WTC11 (cell line): ENCODE data around the gene ZSCAN20. TPM values are rescaled to one million over a fixed set of nuclear protein-coding genes. Genes with fewer than 3 reads are reported as not detected.

Experiments
- ATAC-seq: fragments of 200-7000 bp; cut with Tn5 transposase; 2 replicates; pipeline ENCODE4 v1.10.0; 2021; ENCODE audit warnings: mild to moderate bottlenecking, moderate library complexity
- CTCF ChIA-PET: fragments of 300-600 bp; sonication (Branson Sonifier 250); formaldehyde crosslinking; loops from one replicate; lab custom pipeline; 2021; ENCODE audit warnings: antibody characterized with exemption; lab: Charles Lee
- POLR2A ChIA-PET: fragments of 350-600 bp; sonication (Branson Sonifier 250); formaldehyde crosslinking; loops from one replicate; lab custom pipeline; 2021; ENCODE audit warnings: antibody characterized with exemption; lab: Charles Lee
- DNase-seq: peaks from one replicate; pipeline ENCODE4 v3.0.0; 2021; ENCODE audit warnings: low spot score
- H3K27ac Mint-ChIP-seq: 2 replicates; pipeline ENCODE4 v1.8.0; 2021; ENCODE audit warnings: mixed read lengths
- H3K27me3 Mint-ChIP-seq: 2 replicates; pipeline ENCODE4 v1.8.0; 2021; ENCODE audit warnings: low read depth, mild to moderate bottlenecking, moderate library complexity, mixed read lengths
- H3K36me3 Mint-ChIP-seq: 2 replicates; pipeline ENCODE4 v1.8.0; 2021; ENCODE audit warnings: mixed read lengths
- H3K4me1 Mint-ChIP-seq: 2 replicates; pipeline ENCODE4 v1.8.0; 2022; ENCODE audit warnings: mixed read lengths
- H3K4me3 Mint-ChIP-seq: 2 replicates; pipeline ENCODE4 v1.8.0; 2021; ENCODE audit warnings: mild to moderate bottlenecking, moderate library complexity, mixed read lengths
- H3K9me3 Mint-ChIP-seq: 2 replicates; pipeline ENCODE4 v1.8.0; 2021; ENCODE audit warnings: mixed read lengths
- AFF4 ChIP-seq: sonication (generic); formaldehyde crosslinking; IDR thresholded peaks from 2 replicates; pipeline ENCODE4 v1.8.1; 2023; ENCODE audit warnings: mild to moderate bottlenecking, missing genetic modification reagents, borderline replicate concordance
- ATF2 ChIP-seq: sonication (generic); formaldehyde crosslinking; IDR thresholded peaks from 2 replicates; pipeline ENCODE4 v1.8.1; 2022; ENCODE audit warnings: low read depth, missing genetic modification reagents, borderline replicate concordance
- CBFB ChIP-seq: sonication (generic); formaldehyde crosslinking; IDR thresholded peaks from 2 replicates; pipeline ENCODE4 v1.8.1; 2022; ENCODE audit warnings: mild to moderate bottlenecking, low read depth, missing genetic modification reagents
- ELF4 ChIP-seq: sonication (generic); formaldehyde crosslinking; IDR thresholded peaks from 2 replicates; pipeline ENCODE4 v1.8.1; 2022; ENCODE audit warnings: low read depth, mild to moderate bottlenecking, moderate library complexity, missing genetic modification reagents
- ETV6 ChIP-seq: sonication (generic); formaldehyde crosslinking; IDR thresholded peaks from 2 replicates; pipeline ENCODE4 v1.8.1; 2022; ENCODE audit warnings: mild to moderate bottlenecking, missing genetic modification reagents
- NR2C2 ChIP-seq: sonication (generic); formaldehyde crosslinking; IDR thresholded peaks from 2 replicates; pipeline ENCODE4 v1.8.0; 2022; ENCODE audit warnings: mild to moderate bottlenecking, missing genetic modification reagents
- STAT6 ChIP-seq: sonication (generic); formaldehyde crosslinking; conservative IDR thresholded peaks from 2 replicates; pipeline ENCODE4 v1.8.1; 2023; ENCODE audit warnings: mild to moderate bottlenecking, low read depth, missing genetic modification reagents, moderate library complexity
- TEAD1 ChIP-seq: sonication (generic); formaldehyde crosslinking; IDR thresholded peaks from 2 replicates; pipeline ENCODE4 v1.8.0; 2022; ENCODE audit warnings: mild to moderate bottlenecking, missing genetic modification reagents
- ZMAT4 ChIP-seq: fragments of 250-450 bp; sonication (Bioruptor Pico); IDR thresholded peaks from 2 replicates; pipeline ENCODE4 v1.9.0; 2021; ENCODE audit warnings: mild to moderate bottlenecking
- ZNF232 ChIP-seq: sonication (generic); formaldehyde crosslinking; IDR thresholded peaks from 2 replicates; pipeline ENCODE4 v1.8.0; 2022; ENCODE audit warnings: mild to moderate bottlenecking, missing genetic modification reagents
- ZNF671 ChIP-seq: fragments of 250-450 bp; sonication (Bioruptor Pico); IDR thresholded peaks from 2 replicates; pipeline ENCODE4 v1.8.0; 2021; ENCODE audit warnings: mild to moderate bottlenecking
- total RNA-seq: library from RNA; stranded (reverse); gene quantifications from 3 replicates; pipeline ENCODE4 v1.2.3, GENCODE V29; 2021
- TF ChIP-seq, protein P1 (sequence below): fragments of 250-450 bp; sonication (Bioruptor Pico); IDR thresholded peaks from 2 replicates; pipeline ENCODE4 v1.9.0; 2021; ENCODE audit warnings: mild to moderate bottlenecking, borderline replicate concordance
- TF ChIP-seq, protein P2 (sequence below): fragments of 250-450 bp; sonication (Bioruptor Pico); conservative IDR thresholded peaks from 2 replicates; pipeline ENCODE4 v1.9.0; 2021; ENCODE audit warnings: mild to moderate bottlenecking
- TF ChIP-seq, protein P3 (sequence below): fragments of 250-450 bp; sonication (Bioruptor Pico); IDR thresholded peaks from 2 replicates; pipeline ENCODE4 v1.9.0; 2021; ENCODE audit warnings: mild to moderate bottlenecking

Gene ZSCAN20
- total RNA-seq, 1 experiment from 2014 or later: 3.7 TPM

GRCh38 chr1:33501774-33502173 lies 29.3 kb downstream of the ZSCAN20 start:
- no peak overlapping the region for H3K4me3 Mint-ChIP-seq
- H3K27me3 Mint-ChIP-seq: no peaks in the 10 kb centered on the region; the same call in 1 of the 2 replicates
- H3K27ac Mint-ChIP-seq: no peak overlapping the region
- H3K36me3 Mint-ChIP-seq: no peaks in the 10 kb centered on the region
- CTCF ChIA-PET: interaction anchor here (0.6 kb wide), 1 partner anchor 513 kb away, joined by 3 read pairs; no protein-coding TSS in a partner anchor
- peaks cover 9% of the 10 kb centered on the region for H3K4me1 Mint-ChIP-seq
- no peak for ATAC-seq
- H3K9me3 Mint-ChIP-seq: peaks cover 22% of the 10 kb centered on the region
- POLR2A ChIA-PET: interaction anchor here (0.6 kb wide), 1 partner anchor 56 kb away, joined by 3 read pairs; no protein-coding TSS in a partner anchor
- DNase-seq: no peak
- no peak for TF ChIP-seq AFF4 (CRISPR knock-in tag)
- no peak for TF ChIP-seq ETV6 (CRISPR knock-in tag)
- no peak for TF ChIP-seq ELF4 (CRISPR knock-in tag)
- TF ChIP-seq ZMAT4 (CRISPR knock-in tag): no peak
- no peak for TF ChIP-seq NR2C2 (CRISPR knock-in tag)

DNA sequence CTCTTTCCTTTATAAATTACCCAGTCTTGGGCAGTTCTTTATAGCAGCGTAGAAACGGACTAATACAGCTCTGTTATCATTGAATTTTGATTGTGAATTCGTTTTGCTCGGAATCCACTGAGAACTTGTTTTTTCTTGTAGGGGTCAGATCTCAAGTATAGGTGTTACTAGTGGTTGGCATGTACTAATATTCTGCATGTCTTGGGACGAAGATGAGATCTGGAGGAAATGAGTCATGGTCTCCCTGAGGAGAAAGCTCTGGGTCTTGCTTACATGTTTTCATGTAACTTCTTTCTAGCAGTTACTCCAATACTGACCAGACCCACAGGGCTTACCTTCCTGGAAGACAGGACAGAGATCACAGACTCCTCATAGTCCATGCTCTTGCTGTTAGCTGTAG lies 30.3 kb downstream of the ZSCAN20 start:
- DNase-seq: no peak
- Mint-ChIP-seq H3K4me3 (no peak overlapping the region), H3K9me3 (peaks cover 13% of the 10 kb centered on the region), H3K27me3 (no peaks in the 10 kb centered on the region; the same call in 1 of the 2 replicates), H3K36me3 (no peaks in the 10 kb centered on the region), H3K27ac (no peak overlapping the region), H3K4me1 (peaks cover 12% of the 10 kb centered on the region)
- POLR2A ChIA-PET: no interaction called here
- CTCF ChIA-PET: no interaction called here
- ATAC-seq: no peak
- TF ChIP-seq STAT6 (CRISPR knock-in tag) (no peak), CBFB (CRISPR knock-in tag) (no peak), ZNF232 (CRISPR knock-in tag) (no peak), ZNF671 (CRISPR knock-in tag) (no peak), ATF2 (CRISPR knock-in tag) (no peak), TEAD1 (CRISPR knock-in tag) (no peak)
- TF ChIP-seq, protein P1, sequence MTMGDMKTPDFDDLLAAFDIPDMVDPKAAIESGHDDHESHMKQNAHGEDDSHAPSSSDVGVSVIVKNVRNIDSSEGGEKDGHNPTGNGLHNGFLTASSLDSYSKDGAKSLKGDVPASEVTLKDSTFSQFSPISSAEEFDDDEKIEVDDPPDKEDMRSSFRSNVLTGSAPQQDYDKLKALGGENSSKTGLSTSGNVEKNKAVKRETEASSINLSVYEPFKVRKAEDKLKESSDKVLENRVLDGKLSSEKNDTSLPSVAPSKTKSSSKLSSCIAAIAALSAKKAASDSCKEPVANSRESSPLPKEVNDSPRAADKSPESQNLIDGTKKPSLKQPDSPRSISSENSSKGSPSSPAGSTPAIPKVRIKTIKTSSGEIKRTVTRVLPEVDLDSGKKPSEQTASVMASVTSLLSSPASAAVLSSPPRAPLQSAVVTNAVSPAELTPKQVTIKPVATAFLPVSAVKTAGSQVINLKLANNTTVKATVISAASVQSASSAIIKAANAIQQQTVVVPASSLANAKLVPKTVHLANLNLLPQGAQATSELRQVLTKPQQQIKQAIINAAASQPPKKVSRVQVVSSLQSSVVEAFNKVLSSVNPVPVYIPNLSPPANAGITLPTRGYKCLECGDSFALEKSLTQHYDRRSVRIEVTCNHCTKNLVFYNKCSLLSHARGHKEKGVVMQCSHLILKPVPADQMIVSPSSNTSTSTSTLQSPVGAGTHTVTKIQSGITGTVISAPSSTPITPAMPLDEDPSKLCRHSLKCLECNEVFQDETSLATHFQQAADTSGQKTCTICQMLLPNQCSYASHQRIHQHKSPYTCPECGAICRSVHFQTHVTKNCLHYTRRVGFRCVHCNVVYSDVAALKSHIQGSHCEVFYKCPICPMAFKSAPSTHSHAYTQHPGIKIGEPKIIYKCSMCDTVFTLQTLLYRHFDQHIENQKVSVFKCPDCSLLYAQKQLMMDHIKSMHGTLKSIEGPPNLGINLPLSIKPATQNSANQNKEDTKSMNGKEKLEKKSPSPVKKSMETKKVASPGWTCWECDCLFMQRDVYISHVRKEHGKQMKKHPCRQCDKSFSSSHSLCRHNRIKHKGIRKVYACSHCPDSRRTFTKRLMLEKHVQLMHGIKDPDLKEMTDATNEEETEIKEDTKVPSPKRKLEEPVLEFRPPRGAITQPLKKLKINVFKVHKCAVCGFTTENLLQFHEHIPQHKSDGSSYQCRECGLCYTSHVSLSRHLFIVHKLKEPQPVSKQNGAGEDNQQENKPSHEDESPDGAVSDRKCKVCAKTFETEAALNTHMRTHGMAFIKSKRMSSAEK (CRISPR knock-in tag): no peak
- TF ChIP-seq, protein P2, sequence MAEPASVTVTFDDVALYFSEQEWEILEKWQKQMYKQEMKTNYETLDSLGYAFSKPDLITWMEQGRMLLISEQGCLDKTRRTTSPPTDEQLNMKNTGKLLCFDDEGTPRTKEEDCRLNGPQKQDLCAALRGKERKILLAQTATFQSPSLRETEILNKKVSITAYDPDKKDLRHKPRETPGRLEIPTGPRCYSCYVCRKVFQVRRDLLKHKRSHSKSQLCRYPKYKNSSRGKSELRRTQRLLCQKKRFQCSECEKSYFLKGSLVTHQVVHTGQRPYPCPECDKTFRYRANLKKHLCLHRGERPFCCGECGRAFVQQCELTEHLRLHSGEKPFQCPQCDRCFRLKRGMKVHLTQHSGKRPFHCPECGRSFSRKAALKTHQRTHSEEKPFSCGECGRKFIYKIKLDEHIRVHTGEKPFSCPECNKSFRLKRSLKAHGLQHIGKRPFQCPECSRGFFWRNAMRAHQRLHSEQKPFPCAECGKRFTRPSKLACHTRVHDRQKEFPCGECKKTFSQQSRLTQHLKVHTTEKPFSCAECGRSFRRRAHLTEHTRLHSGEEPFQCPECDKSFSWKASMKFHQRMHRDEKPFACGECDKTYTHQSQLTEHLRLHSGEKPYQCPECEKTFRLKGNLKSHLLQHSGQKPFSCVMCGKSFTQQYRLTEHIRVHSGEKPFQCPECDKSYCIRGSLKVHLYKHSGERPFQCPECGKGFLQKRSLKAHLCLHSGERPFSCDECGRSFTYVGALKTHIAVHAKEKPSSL: no peak
- TF ChIP-seq, protein P3, sequence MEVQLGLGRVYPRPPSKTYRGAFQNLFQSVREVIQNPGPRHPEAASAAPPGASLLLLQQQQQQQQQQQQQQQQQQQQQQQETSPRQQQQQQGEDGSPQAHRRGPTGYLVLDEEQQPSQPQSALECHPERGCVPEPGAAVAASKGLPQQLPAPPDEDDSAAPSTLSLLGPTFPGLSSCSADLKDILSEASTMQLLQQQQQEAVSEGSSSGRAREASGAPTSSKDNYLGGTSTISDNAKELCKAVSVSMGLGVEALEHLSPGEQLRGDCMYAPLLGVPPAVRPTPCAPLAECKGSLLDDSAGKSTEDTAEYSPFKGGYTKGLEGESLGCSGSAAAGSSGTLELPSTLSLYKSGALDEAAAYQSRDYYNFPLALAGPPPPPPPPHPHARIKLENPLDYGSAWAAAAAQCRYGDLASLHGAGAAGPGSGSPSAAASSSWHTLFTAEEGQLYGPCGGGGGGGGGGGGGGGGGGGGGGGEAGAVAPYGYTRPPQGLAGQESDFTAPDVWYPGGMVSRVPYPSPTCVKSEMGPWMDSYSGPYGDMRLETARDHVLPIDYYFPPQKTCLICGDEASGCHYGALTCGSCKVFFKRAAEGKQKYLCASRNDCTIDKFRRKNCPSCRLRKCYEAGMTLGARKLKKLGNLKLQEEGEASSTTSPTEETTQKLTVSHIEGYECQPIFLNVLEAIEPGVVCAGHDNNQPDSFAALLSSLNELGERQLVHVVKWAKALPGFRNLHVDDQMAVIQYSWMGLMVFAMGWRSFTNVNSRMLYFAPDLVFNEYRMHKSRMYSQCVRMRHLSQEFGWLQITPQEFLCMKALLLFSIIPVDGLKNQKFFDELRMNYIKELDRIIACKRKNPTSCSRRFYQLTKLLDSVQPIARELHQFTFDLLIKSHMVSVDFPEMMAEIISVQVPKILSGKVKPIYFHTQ (CRISPR knock-in tag): no peak
